Natural killer cell (primary cell): ENCODE data around the gene PLCG2. TPM values are rescaled to one million over a fixed set of nuclear protein-coding genes. Genes with fewer than 3 reads are reported as not detected.

Experiments used
- ATAC-seq, 3 donors: fragments of 150-1000 bp in 2 of 3; fragments of 200-7000 bp in 1 of 3; cut with Tn5 transposase; 1 replicate in 1 of 3; 2 replicates in 2 of 3; pipeline ENCODE4 v1.10.0; 2021; ENCODE audit warnings: mild to moderate bottlenecking in 2 of 3, moderate library complexity in 2 of 3
- DNase-seq, 2 donors: peaks; one replicate each; pipeline versions ENCODE4 v3.0.0 to v3.0.0-alpha.2; 2013 to 2021; ENCODE audit warnings: mixed read lengths in 1 of 2
- H3K27ac ChIP-seq: one replicate; pipeline ENCODE4 v1.5.1; 2013; ENCODE audit warnings: mild to moderate bottlenecking, low read length
- H3K27me3 ChIP-seq: one replicate; pipeline ENCODE4 v1.6.1; 2013; ENCODE audit warnings: low read length; ENCODE audit not compliant: control insufficient read depth, insufficient read depth
- H3K36me3 ChIP-seq: one replicate; pipeline ENCODE4 v1.6.1; 2013; ENCODE audit warnings: low read length; ENCODE audit not compliant: control insufficient read depth, insufficient read depth
- H3K4me1 ChIP-seq: one replicate; pipeline ENCODE4 v1.6.1; 2013; ENCODE audit warnings: low read length; ENCODE audit not compliant: control insufficient read depth, insufficient read depth
- H3K4me3 ChIP-seq: one replicate; pipeline ENCODE4 v1.5.1; 2013; ENCODE audit warnings: low read length
- H3K9me3 ChIP-seq: one replicate; pipeline ENCODE4 v1.6.1; 2013; ENCODE audit warnings: low read length; ENCODE audit not compliant: control insufficient read depth, insufficient read depth
- H3K27ac Mint-ChIP-seq, 2 donors: one replicate each; pipeline ENCODE4 v1.8.0; 2022; ENCODE audit warnings: mild to moderate bottlenecking in 2 of 2, mixed read lengths in 2 of 2, moderate library complexity in 1 of 2
- H3K27me3 Mint-ChIP-seq, 2 donors: one replicate each; pipeline ENCODE4 v1.8.0; 2022; ENCODE audit warnings: low read depth in 2 of 2, mixed read lengths in 2 of 2
- H3K36me3 Mint-ChIP-seq: one replicate; pipeline ENCODE4 v1.8.0; 2022; ENCODE audit warnings: mixed read lengths
- H3K4me1 Mint-ChIP-seq, 2 donors: one replicate each; pipeline ENCODE4 v1.8.0; 2022; ENCODE audit warnings: mixed read lengths in 2 of 2
- H3K4me3 Mint-ChIP-seq: one replicate; pipeline ENCODE4 v1.8.0; 2022; ENCODE audit warnings: mild to moderate bottlenecking, moderate library complexity, mixed read lengths
- H3K9me3 Mint-ChIP-seq, 2 donors: one replicate each; pipeline ENCODE4 v1.8.0; 2022; ENCODE audit warnings: mixed read lengths in 2 of 2
- CTCF ChIP-seq: fragments of 200-600 bp; IDR thresholded peaks from one replicate; pipeline ENCODE4 v1.8.0; 2022; ENCODE audit warnings: antibody characterized with exemption
- WGBS: methylation state at CpG from one replicate; pipeline ENCODE4 v1.1.7; 2013; ENCODE audit warnings: missing lambda C conversion rate; ENCODE audit not compliant: insufficient coverage; 5-methylcytosine and 5-hydroxymethylcytosine counted together
- intact Hi-C: fragments of 100-400 bp; cut with micrococcal nuclease; formaldehyde crosslinking; loops from one replicate; pipeline ENCODE4 v1.14.2; 2022
- total RNA-seq, 4 donors: library from RNA; stranded (reverse); fragments of 120-200 nt in 1 of 4; gene quantifications; one replicate each; pipeline versions ENCODE4 v1.2.3 to v1.2.4, GENCODE V29; 2013 to 2022

The PLCG2 gene
- total RNA-seq, 3 donors from 2014 or later (not counting 1 experiment from before 2014, with no cell fraction given): 250 to 298 (median 285) TPM

- DNase-seq (no peak), ATAC-seq (no peak)
- no peaks in the 10 kb centered on the region for H3K27me3 ChIP-seq
- H3K4me1 Mint-ChIP-seq: peaks cover 81 to 83% of the 10 kb centered on the region in 2 donors
- peak overlapping the region; percentile 59 to 77 for H3K27ac Mint-ChIP-seq
- no peak for TF ChIP-seq CTCF
- intact Hi-C loops: no loop called here
- H3K27ac ChIP-seq: no peak overlapping the region
- 64% methylated on average over 5 of the region's 6 CpGs for WGBS
- H3K36me3 Mint-ChIP-seq: no peaks in the 10 kb centered on the region
- H3K9me3 ChIP-seq: no peaks in the 10 kb centered on the region
- no peak overlapping the region for H3K4me3 ChIP-seq
- peaks cover 32% of the 10 kb centered on the region for H3K36me3 ChIP-seq
- peaks cover 78% of the 10 kb centered on the region for H3K4me1 ChIP-seq
- H3K9me3 Mint-ChIP-seq: no peaks in the 10 kb centered on the region
- H3K27me3 Mint-ChIP-seq: no peaks in the 10 kb centered on the region
- no peak overlapping the region for H3K4me3 Mint-ChIP-seq
Observed at GRCh38 chr16:81786321-81786720, 7.2 kb downstream of the PLCG2 start.

- intact Hi-C loops: no loop called here
- H3K4me1 Mint-ChIP-seq: peaks cover 80 to 82% of the 10 kb centered on the region in 2 donors
Observed at GRCh38 chr16:81786868-81787267, 7.8 kb downstream of the PLCG2 start.

GRCh38 chr16:81787659-81788058, 8.6 kb downstream of the PLCG2 start:
- WGBS: 89% methylated on average over 6 of the region's 6 CpGs
- DNase-seq (no peak), ATAC-seq (no peak)
- Histone ChIP-seq H3K27ac (no peak overlapping the region), H3K4me1 (peaks cover 67% of the 10 kb centered on the region), H3K4me3 (no peak overlapping the region), H3K9me3 (no peaks in the 10 kb centered on the region), H3K27me3 (no peaks in the 10 kb centered on the region), H3K36me3 (peaks cover 35% of the 10 kb centered on the region)
- Mint-ChIP-seq H3K36me3 (no peaks in the 10 kb centered on the region), H3K9me3 (no peaks in the 10 kb centered on the region), H3K4me3 (peak overlapping the region; percentile 28), H3K27me3 (no peaks in the 10 kb centered on the region), H3K27ac (no peak overlapping the region), H3K4me1 (peaks cover 75 to 81% of the 10 kb centered on the region in 2 donors)
- no peak for TF ChIP-seq CTCF
- intact Hi-C loops: no loop called here

More at GRCh38 chr16:81786868-81787267, 7.8 kb downstream of the PLCG2 start:
- no peak for ATAC-seq
- Mint-ChIP-seq H3K27ac (peak overlapping the region in 1 of 2 donors; percentile 59), H3K9me3 (no peaks in the 10 kb centered on the region), H3K27me3 (no peaks in the 10 kb centered on the region), H3K36me3 (no peaks in the 10 kb centered on the region), H3K4me3 (no peak overlapping the region)
- Histone ChIP-seq H3K27ac (no peak overlapping the region), H3K27me3 (no peaks in the 10 kb centered on the region), H3K36me3 (peaks cover 34% of the 10 kb centered on the region), H3K9me3 (no peaks in the 10 kb centered on the region), H3K4me3 (no peak overlapping the region), H3K4me1 (peaks cover 74% of the 10 kb centered on the region)
- 100% methylated on average over 2 of the region's 2 CpGs for WGBS
- DNase-seq: no peak
- TF ChIP-seq CTCF: no peak

GRCh38 chr16:81790277-81790676, 11.2 kb downstream of the PLCG2 start:
- H3K4me3 ChIP-seq: no peak overlapping the region
- TF ChIP-seq CTCF: no peak
- 53% methylated on average over 5 of the region's 5 CpGs for WGBS
- peaks cover 44% of the 10 kb centered on the region for H3K36me3 ChIP-seq
- ATAC-seq (peak in 2 of 3 donors; percentile 62 to 74), DNase-seq (no peak)
- Mint-ChIP-seq H3K4me3 (peak overlapping the region; percentile 73), H3K9me3 (no peaks in the 10 kb centered on the region), H3K27me3 (no peaks in the 10 kb centered on the region), H3K27ac (peak overlapping the region; percentile 64 to 92), H3K36me3 (no peaks in the 10 kb centered on the region), H3K4me1 (peaks cover 71 to 79% of the 10 kb centered on the region in 2 donors)
- H3K27ac ChIP-seq: peak overlapping the region; percentile 4
- no peaks in the 10 kb centered on the region for H3K9me3 ChIP-seq
- intact Hi-C loops: no loop called here
- H3K4me1 ChIP-seq: peaks cover 42% of the 10 kb centered on the region
- no peaks in the 10 kb centered on the region for H3K27me3 ChIP-seq
